GM19397 (cell line): ENCODE results near the gene SLC6A20.

Experiments used
- ATAC-seq: cut with Tn5 transposase; IDR thresholded peaks from one replicate; pipeline ENCODE4 v1.9.1; 2021; ENCODE audit warnings: mild to moderate bottlenecking, moderate library complexity; ENCODE audit not compliant: unreplicated experiment

Gene SLC6A20

DNA sequence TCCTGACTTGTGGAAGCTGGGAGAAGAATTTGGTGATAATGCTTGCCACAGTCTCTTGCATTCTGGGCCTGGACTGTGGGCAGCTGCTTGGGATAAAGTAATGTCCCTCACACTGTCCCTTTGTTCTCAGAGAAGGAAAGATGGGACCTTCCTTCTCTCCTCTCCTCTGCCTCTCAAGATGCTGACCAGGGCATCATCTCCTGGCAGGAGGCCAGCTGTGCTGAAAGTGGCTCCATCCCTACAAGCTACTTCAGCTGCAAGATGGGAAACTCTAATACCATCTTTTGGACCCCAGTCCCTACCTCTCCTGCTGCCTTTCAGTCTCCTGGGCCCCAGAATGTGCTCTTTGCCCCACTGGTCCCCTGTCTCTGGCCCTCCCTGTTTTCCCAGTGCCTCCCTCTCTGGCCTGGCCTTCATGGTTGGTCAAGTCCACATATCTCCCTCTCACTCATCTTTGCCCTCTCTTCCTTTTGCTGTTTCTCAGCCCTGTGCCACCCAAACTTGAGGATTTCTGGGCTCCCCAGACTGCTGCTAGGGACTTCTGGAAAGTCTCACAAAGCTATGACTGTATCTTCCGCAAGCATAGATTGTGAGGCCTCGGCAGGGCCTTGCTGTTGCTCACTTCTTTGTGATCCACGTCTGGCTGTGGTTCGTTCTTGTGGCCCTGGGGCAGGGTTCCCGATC is 7.1 kb upstream of the SLC6A20 start:
- no peak for ATAC-seq

DNA sequence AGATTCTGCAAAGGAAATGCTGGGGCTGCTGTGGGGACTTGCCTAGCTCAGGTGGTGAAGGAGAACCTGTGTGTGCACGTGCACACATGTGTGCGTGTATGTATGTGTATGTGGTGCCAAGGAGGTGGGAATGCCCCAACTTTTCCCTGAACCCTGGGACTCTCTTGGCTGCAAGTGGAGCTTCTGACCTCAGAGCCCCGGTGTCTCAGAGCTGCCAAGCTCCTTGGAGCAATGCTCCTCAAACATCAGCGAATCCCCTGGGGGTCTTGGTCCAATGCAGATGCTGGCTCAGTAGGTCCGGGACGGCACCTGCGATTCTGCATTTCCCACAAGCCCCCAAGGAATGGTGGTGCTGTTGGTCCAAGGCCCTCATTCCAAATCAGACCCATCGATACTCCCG is 5.8 kb upstream of the SLC6A20 start:
- ATAC-seq: no peak

DNA sequence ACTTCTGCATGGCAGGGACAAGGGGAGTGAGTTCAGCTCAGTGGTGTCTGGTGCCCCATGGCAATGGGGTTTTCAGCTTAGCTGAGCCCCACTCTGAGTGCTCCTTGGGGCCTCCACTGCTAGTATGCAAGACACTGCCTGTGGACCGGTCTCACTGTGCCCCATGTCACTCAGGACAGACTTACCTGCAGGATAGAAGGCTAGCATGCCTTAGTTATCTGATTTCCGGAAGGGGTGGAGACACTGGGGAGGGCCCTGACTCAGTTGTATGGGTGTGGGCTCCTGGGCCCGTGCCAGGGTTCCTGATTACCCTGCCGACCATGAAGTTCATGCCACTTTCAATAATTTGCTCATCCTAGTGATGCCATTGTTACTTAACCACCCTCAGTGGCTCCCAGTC is 4.3 kb upstream of the SLC6A20 start:
- no peak for ATAC-seq

DNA sequence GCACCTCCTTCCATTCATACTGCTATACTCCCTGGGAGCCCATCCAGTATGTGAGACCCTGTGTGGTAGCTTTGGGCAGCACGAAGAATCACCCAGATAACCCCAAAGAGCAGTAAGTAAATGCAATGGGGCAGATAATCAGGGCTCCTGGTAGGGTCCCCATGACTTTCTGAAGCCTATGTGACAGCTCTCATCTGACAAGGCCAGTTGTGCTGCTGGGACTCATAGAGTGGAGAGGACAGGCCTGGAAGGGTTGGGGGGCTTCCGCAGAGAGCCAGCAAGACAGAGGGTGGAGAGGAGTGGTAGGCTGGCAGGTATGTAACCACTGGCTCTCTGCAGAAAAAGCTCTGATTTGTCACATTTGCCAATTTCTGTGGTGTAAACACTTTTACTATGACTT is 3.2 kb upstream of the SLC6A20 start:
- ATAC-seq: no peak

DNA sequence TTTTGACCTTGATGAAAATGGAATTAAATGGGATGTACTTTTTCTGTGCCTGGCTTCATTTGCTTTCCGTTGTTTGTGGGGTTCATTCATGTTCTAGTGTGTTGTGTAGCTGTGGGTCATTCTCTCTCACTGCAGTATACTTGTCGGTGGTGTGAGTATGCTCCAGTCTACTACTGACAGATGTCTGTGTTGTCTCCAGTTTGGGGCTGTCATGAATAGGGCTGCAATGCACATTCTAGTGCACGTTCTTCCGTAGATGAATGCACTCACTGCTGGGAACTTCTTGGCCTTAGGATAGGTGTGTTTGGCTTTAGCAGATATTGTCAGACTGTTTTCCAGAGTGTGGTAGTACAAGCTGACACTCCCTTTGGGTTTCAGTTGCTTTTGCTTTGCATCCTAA is 1.7 kb upstream of the SLC6A20 start:
- no peak for ATAC-seq

DNA sequence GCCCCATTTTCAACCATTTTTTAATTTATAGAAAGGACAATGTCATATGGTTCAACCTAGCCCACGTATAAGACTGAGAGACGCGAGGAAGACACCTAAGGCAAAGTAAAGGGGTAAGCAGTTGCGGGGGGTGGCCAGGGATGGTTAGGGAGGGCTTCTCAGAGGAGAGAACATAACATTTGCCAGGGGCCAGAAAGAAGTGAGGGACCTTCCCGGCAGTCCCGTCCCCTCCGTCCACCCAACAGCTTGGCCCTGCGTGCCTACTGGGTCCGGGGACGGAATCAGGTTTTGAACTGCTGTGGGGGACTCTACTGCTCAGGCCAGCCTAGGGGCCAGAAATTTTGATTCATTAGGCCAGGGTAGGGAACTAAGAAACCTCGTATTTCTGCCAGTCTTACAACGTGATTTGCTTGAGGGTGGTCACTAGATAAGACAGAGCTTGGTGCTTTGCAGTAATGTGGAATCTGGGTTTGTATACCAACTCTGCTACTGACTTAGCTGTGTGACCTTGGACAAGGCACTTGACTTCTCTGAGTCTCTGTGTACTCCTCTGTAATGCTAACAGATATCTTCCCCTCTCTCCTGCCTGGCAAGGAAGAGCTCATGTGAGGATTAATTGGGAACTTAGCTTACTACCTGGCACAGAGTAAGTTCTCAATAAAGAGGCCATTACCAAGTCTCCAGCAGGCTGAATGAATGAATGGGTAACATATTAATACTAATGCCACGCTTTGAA is 734 bp upstream of the SLC6A20 start:
- no peak for ATAC-seq

DNA sequence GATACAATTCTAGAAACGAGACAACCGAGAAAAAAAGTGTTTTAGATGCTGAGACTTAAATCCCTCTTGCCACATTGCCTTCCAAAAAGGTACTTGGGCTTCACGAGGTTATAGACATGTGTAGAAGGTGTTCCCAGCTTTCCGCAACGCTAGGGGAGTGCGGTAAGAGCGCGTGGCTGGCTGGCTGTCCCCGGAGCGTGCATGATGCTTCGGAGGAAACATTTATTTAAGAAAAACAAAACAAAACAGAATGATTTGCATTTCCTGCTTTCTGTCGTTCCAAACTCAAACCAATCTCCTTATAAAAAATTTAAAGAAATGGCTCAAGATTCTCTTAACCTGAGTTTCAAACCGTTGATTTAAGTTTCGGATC is 841 bp downstream of the SLC6A20 start:
- ATAC-seq: no peak

DNA sequence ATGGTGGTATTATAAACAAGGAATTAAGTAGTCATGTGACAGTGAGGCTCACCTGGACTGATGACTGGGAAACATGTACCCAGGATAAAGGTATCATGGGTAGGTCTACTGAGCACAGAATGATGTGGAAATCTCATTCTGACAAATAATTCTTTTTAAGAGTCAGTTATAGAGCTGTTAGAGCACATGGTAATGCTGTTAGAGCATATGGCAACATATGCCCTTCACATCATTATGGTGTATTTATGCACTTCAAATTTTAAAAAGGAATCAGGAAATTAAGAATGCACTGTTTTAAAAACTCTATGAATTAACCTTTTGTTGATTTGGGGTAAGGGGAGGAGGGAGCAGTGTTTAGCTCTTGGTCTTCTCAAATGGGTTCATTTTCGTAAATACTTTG is 1.7 kb downstream of the SLC6A20 start:
- no peak for ATAC-seq

DNA sequence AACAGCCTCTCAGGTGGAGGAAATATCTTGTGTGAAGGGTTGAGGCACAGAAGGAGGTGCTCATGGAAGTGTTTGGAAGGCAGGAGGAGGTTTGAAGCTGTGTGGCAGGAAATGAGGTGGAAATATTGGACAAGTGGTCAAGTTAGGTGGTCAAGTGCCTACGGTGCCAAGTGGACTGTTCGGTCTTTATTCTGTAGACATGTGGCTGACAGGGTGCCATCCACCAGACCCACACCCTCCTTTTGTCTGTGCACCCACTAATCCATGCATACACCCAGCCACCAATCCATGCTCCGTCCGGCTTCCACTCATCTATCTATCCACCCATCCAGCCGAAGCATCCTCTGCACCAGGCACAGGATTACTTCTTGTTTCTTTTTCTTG is 2.2 kb downstream of the SLC6A20 start:
- ATAC-seq: no peak

DNA sequence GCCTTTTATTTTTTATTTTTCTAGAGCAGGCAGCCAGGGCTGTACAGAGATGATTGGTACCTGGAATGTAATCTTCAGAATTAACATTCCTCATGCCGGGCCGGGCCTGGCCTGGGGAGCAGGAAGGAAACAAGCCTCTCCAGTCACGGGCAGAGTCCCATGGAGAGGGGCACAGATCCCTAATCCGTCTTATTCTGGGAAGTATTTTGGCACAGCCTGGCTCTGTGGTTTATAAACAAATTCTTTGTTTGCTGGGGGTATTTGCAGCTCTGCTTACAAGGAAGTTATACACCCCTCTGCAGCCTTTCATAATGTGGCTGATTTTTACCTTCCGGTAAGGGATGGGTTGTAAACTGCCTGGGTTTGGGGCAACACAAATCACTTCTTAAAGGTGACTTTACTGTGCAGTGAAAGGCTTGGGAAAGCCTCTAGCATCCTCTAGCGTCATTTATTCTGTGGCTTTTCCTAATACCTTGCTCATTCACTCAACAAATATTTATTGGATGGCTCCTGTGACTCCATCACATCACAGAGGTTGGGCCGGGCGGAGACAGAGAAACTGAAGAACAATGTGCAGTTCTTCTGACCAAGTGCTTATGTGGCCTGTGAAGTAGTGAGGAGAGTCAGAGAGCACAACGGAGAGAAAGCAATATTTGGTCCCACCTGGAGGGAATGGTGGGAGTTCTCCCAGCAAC is 2.7 kb downstream of the SLC6A20 start:
- ATAC-seq: no peak

DNA sequence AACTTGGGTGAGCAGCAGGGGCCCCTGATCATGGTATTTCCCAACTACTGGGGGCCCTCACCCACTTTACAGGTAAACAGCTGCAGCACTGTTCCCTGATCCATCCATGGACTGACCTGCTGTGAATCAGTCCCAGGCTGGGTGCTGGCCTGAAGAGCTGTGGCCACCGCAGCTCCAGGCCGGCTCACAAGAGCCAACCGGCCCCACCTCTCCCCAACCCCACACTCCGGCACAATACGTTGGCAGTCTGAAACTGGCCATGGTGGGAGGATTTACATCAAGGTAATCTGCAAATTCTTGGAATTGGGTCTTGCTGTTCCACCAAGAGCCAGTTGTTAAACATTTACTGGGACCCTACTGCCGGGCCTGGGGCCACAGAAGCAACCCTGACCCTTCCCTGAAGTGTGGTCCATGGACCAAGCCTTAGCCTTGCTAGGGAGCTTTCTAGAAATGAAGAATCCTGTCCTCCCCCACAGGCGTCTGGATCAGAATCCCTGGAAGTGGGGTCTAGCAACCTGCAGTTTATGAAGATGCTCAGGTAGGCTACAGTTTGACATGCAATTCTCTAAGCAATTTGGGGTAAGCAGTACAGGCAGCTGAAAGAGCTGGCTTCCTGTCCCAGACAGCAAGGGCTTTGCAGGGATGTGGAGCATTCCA is 3.7 kb downstream of the SLC6A20 start:
- no peak for ATAC-seq

DNA sequence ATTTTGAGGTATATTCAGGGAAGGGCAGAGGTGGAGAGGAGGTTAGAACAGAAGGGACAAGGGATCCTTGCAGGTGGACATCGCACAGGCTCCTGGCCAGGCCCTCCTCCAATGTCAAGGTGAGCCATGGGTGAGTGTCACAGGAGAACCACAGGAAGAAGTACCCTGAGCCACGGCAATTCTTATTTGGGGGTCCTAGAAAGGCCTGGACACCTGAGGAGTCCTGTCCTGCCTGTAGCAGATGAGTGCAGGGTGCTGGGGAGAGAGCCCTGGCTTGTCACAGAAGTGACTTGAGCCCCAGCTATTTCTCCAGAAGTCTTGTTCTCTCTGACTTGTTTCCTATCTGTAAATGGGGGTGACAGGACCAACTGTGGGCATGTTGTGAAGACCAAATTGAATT is 4.3 kb downstream of the SLC6A20 start:
- no peak for ATAC-seq

DNA sequence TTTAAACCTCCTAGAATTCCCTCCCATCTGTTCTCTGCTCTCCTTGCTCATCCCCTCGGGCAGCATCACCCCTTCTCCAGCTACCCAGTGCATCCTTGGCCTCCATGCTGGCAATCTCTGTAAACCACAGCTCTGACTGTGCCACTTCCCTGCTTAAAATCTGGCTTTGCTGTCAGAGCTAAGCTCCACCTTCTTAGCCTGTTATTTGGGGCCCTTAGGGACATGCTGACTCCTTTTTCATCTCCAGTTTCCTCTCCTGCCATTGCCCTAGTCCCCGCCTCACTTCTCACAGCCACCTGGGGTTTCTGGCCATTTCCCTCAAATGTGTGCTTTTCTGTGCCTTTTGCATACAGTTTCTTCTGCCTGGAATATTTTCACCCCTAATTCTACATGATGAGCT is 5.7 kb downstream of the SLC6A20 start:
- ATAC-seq: no peak

DNA sequence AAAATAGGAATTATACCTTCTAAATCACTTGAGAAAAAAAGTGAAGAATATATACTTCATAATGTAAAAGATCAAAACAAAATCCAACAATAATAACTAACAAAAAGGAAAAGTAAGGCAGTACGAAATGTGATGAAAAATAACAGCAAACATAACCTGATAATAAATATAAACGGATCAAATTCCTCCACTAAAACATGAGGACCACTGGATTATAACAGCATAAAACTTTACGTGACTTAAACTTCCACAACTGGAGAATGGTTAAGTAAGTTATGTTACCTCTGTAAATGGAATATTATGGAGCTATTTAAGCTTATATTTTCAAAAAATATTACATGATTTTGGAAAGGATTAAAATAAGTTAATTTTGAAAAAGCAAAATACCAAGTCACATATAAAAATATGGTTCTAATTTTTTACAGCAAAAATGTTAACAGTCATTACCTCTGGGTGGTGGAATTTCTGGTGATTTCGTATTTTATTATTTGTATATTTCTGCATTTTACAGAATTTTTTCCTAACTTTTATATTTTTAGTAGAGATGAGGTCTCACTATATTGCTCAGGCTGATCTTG is 7.0 kb downstream of the SLC6A20 start:
- no peak for ATAC-seq

DNA sequence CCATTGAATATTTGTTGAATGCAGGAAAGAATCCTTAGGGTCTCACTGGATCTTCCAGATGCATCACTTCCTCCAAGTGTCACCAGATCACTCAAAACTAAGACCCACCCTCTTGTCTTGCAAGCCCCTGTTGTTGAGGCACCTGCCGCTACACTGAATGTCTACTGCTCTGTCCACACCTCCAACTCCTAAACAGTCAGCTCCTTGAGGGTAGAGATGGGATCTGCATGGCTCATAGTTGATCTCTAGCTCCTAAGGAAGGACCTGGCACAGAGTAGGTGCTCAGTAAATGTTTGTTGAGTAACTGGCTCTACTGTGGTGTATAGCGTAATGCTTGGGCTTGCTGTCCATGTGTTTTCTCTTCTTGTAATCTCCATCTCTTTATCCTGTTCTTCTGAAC is 8.8 kb downstream of the SLC6A20 start:
- ATAC-seq: no peak

DNA sequence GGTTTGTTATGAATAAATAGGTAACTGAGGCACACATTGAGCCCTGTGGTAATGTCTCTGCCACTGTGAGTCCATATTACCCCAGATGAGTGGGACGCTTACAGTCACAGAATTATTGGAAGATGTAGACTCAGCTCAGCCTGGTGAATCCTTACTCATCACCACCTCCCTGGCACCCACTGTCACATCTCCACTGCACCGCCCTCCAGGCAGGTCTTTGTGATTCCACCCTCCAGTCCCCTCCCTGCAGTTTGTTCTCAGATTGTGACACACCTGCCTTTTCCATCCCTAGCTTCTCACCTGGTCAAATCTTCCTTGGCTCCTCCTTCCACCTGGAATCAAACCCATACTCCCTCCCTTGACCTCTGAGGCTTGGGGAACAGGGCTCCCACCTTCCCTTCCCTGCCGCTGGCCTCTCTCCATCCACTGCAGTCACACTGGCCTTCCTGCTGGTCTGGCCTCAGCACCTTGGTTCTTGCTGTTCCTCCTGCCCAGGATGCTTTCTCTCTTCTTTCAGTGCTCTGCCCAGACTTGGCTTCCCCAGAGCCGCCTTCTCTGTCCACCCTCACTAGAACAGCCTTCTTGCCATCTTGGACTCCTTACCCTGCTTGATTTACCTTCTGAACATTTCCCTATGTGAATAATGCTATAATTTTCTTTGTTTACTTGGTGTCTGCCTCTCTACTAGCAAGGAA is 9.4 kb downstream of the SLC6A20 start:
- no peak for ATAC-seq

DNA sequence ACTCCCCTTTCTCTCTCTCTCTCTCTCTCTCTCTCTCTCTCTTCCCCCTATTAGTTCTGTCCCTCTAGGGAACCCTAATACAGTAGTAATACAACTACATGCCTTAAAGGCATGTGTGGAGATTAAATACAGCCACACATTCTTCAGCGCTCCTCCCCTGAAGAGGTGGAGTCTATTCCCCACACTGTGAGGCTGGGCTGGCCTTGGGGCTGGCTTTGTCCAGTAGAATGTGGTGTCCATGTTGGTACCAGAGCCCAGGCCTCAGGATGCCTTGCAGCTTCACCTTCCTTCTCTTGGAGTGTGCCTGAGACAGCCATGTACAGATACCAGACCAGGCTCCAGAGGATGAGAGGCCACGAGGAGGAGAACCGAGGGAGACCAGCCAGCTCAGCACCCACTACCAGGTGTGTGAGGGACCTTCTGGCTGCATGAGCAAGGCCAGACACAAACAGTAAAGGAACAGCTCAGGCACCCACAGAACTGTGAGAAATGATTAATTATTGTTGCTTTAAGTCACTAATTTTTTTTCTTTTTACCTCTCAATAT is 10.7 kb downstream of the SLC6A20 start:
- no peak for ATAC-seq

DNA sequence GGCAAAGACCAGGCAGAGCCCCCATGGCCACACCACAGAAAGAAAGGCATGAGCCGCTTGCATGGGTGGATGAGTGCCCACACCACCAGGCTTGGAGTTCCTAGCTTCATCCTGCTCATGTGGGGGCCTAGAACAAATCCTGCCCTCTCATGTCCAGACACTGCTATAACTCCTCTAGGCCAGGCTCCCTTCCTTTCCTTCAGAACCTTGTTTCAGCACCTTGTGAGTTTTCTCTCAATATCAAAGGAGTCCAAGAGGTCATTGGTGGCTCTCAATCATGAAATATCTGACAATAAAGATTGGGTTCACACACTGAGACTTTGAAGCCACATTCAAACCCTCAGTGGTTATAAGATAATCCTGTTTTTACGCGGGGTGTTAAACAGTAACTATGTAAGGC is 12.7 kb downstream of the SLC6A20 start:
- ATAC-seq: no peak

DNA sequence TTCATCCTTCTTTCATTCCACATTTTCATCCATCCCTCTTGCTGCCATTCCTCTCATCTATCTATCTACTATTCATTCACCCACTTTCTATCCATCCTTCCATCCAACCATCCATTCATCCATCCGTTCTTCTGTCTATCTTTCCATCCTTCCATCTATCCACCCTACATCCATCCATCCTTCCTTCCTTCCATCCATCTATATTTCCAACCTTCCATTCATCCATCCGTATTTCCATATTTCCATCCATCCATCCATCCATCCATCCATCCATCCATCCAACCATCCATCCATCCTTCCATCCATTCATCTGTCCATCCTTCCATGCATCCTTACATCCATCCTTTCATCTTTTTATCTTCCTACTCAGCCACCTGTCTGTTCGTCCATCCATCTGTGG is 14.0 kb downstream of the SLC6A20 start:
- no peak for ATAC-seq

DNA sequence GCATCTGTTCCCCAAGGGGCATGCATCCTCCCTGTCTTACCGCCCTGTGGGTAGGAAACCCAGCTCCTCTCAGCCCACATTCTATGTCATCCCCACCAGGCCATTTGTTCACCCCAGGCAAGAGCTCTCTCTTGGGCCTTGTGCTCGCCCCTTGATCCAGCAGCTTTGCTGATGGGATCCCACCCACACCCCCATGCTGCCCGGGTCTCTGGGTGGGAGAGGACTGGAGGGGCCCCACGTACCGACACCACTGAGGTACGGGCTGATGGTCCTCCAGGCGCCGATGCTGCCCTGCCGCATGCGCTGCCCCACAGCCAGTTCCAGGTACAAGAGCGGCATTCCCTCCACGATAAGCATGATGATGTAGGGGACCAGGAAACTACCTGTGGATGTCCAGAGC is 14.5 kb downstream of the SLC6A20 start:
- no peak for ATAC-seq

DNA sequence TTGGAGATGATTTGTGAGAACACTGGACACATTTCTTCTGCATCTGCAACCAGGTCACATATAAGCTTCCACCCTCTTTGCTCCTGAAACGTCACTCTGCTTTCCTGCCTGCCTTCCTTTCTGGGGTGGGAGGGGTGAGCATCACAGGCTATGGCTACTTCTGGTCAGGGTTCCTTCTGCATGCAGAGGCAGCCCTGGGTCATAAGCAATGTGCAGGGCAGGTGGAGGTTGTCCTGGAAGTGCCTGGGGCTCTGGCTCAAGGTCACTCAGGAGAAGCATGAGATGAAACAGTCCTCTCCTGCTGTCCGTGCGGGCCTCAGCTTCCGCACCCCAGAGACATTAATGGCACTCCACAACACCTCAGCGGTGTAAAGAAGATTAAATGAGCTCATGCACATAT is 15.1 kb downstream of the SLC6A20 start:
- ATAC-seq: no peak
